Bronchial epithelial cell (primary cell): ENCODE measurements around the gene SLC35C1. TPM values are rescaled to one million over a fixed set of nuclear protein-coding genes. Genes with fewer than 3 reads are reported as not detected.
"Not testable (repeated sequence)": the region's sequence is repeated elsewhere in the genome, so short reads cannot be mapped to it uniquely, and the experiment has no call there.

Source experiments
- DNase-seq: peaks from one replicate; pipeline ENCODE4 v3.0.0-alpha.2; 2010; ENCODE audit warnings: low read depth
- FAIRE-seq: peaks from 2 replicates; lab custom pipeline; 2011; peaks lifted over from hg19 to GRCh38; lab: Jason Lieb, UNC
- H3K27me3 ChIP-seq: 2 replicates; pipeline ENCODE4 v1.5.1; 2011; ENCODE audit warnings: low read length; ENCODE audit not compliant: control insufficient read depth, insufficient read depth
- H3K36me3 ChIP-seq: 2 replicates; pipeline ENCODE4 v1.5.1; 2011; ENCODE audit warnings: low read length; ENCODE audit not compliant: control insufficient read depth, insufficient read depth
- H3K4me3 ChIP-seq: 2 replicates; pipeline ENCODE4 v1.5.1; 2011; ENCODE audit warnings: mild to moderate bottlenecking, low read depth, low read length, control low read depth
- total RNA-seq: library from RNA; depleted of rRNA; stranded (reverse); fragments of >200 nt; gene quantifications from 2 replicates; pipeline ENCODE4 v1.2.1, GENCODE V29; 2014
- TF ChIP-seq, protein P1 (sequence below): IDR thresholded peaks from 2 replicates; pipeline ENCODE4 v1.5.1; 2011; ENCODE audit warnings: mild to moderate bottlenecking, moderate library complexity, low read length, control low read depth, inconsistent platforms; ENCODE audit not compliant: insufficient read depth, severe bottlenecking

Gene SLC35C1
- total RNA-seq, 1 donor from 2014 or later, result 7.6 TPM

DNA sequence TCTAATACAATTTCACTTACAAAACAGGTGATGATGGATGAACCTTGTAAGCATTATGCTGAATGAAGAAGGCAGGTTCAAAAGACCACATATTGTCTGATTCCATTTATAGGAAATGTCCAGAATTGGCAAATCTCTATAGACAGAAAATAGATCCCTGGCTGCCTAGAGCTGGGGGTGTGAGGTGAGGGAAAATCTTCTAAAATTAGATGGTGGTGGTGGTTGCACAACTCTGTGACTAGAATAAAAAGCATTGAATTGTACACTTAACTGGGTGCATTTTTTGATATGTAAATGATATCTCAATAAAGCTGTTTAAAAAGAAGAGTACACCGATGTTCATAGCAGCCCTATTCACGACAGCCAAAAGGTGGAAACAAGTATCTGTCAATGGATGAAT, 25.6 kb downstream of the SLC35C1 start:
- FAIRE-seq (no peak), DNase-seq (no peak)
- H3K27me3 ChIP-seq, result peaks cover 7% of the 10 kb centered on the region
- H3K36me3 ChIP-seq, result no peaks in the 10 kb centered on the region
- H3K4me3 ChIP-seq, result no peak overlapping the region
- TF ChIP-seq, protein P1, sequence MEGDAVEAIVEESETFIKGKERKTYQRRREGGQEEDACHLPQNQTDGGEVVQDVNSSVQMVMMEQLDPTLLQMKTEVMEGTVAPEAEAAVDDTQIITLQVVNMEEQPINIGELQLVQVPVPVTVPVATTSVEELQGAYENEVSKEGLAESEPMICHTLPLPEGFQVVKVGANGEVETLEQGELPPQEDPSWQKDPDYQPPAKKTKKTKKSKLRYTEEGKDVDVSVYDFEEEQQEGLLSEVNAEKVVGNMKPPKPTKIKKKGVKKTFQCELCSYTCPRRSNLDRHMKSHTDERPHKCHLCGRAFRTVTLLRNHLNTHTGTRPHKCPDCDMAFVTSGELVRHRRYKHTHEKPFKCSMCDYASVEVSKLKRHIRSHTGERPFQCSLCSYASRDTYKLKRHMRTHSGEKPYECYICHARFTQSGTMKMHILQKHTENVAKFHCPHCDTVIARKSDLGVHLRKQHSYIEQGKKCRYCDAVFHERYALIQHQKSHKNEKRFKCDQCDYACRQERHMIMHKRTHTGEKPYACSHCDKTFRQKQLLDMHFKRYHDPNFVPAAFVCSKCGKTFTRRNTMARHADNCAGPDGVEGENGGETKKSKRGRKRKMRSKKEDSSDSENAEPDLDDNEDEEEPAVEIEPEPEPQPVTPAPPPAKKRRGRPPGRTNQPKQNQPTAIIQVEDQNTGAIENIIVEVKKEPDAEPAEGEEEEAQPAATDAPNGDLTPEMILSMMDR, result no peak

DNA sequence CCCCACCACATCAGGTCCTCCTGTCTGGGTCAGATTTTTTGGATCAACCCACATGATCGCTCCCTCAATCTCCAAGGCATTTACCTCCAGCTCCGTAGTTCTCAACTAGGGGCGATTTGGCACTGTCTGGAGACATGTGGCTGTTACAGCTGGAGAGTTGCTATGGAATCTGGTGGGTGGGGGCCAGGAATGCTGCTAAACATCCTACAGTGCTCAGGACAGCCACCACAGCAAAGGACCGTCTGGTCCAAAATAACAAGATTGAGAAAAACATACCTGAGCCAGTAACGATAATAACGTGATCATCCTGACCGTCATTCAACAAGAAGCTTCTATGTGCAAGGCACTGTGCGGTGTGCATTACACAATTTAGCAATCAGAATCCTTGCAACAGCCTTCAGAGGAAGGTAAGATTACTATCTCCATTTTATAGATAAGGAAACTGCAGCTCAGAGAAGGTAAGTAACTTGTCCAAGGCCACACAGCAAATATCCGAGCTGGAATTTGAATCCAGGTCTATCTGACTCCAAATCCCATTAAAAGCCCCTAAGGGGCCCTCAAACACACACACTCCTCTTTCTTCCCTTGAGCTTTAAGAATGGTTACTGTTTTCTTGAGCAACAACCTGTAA, 28.0 kb downstream of the SLC35C1 start:
- TF ChIP-seq, protein P1, result no peak
- Histone ChIP-seq H3K36me3 (no peaks in the 10 kb centered on the region), H3K4me3 (no peak overlapping the region), H3K27me3 (peaks cover 2% of the 10 kb centered on the region)
- DNase-seq (no peak), FAIRE-seq (no peak)

DNA sequence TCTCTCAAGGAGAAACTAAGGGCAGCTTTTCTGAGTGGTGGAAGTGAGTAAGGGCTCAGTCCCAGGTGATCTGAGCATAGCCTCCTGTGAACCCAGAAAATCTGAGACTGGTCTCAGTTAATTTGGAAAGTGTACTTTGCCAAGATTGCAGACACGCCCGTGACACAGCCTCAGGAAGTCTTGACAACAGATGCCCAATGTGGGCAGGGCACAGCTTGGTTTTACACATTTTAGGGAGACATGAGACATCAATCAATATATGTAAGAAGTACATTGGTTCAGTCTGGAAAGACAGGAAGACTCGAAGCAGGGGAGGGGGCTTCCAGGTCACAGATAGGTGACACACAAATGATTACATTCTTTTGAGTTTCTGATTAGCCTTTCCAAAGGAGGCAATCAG, 28.8 kb downstream of the SLC35C1 start:
- no peak for FAIRE-seq

DNA sequence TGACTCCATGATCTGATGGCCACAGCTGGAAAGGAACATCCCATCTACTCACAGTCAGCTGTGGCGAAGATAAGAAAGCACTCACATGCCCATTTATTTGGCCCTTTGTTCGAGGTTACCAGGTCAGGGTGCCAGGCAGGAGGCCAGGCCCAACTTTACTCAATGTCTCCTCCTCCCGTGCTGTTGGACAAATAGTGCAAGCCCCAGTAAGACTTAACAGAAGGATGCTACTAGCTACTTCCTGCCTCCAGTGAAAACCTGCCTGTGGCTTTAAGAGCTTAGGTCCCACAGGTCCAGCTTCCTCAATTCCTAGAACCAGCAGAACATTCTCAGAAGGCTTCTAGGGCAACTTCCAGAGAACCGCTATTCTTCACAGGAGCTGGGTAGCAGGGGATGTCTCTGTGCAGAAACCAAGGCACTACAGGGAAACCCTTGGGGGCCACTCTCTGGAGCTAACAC, 29.4 kb downstream of the SLC35C1 start:
- TF ChIP-seq, protein P1, result no peak
- H3K4me3 ChIP-seq, result no peak overlapping the region
- FAIRE-seq (no peak), DNase-seq (no peak)
- H3K27me3 ChIP-seq, result no peaks in the 10 kb centered on the region
- no peaks in the 10 kb centered on the region for H3K36me3 ChIP-seq

More for the DNA sequence above, 28.8 kb downstream of the SLC35C1 start:
- Histone ChIP-seq H3K36me3 (no peaks in the 10 kb centered on the region), H3K4me3 (no peak overlapping the region), H3K27me3 (no peaks in the 10 kb centered on the region)
- no peak for DNase-seq
- TF ChIP-seq, protein P1, result no peak

DNA sequence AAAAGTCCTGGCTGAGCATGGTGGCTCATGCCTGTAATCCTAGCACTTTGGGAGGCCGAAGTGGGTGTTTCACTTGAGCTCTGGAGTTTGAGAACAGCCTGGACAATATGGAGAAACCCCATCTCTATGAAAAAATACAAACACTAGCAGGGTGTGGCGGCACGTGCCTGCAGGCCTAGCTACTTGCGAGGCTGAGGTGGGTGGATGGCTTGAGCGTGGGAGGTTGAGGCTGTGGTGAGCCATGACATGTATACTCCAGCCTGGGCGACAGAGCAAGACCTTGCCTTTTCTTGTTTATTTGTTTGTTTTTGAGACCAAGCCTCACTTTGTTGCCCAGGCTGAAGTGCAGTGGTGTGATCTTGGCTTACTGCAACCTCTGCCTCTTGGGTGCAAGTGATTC, 34.3 kb downstream of the SLC35C1 start:
- no peak overlapping the region for H3K4me3 ChIP-seq
- no peaks in the 10 kb centered on the region for H3K27me3 ChIP-seq
- TF ChIP-seq, protein P1, result no peak
- FAIRE-seq (no peak), DNase-seq (no peak)
- H3K36me3 ChIP-seq, result no peaks in the 10 kb centered on the region

DNA sequence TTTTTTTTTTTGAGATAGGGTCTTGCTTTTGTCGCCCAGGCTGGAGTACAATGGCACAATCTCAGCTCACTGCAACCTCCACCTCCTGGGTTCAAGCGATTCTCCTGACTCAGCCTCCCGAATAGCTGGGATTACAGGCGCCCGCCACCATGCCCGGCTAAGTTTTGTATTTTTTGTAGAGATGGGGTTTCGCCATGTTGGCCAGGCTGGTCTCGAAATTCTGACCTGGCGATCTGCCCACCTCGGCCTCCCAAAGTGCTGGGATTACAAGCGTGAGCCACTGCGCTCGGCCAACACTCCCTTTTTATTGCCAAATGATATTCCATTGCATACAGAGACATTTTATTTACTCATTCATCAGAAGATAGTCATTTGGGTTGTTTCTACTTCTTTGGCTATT, 35.3 kb downstream of the SLC35C1 start:
- H3K4me3 ChIP-seq, DNase-seq, H3K36me3 ChIP-seq, H3K27me3 ChIP-seq, FAIRE-seq: not testable (repeated sequence)
